ENCODE results near the gene EPB41L4A.
A peak's percentile ranks its signal among the peaks of the same experiment; 100 is the strongest.

EPB41L4A gene

DNA sequence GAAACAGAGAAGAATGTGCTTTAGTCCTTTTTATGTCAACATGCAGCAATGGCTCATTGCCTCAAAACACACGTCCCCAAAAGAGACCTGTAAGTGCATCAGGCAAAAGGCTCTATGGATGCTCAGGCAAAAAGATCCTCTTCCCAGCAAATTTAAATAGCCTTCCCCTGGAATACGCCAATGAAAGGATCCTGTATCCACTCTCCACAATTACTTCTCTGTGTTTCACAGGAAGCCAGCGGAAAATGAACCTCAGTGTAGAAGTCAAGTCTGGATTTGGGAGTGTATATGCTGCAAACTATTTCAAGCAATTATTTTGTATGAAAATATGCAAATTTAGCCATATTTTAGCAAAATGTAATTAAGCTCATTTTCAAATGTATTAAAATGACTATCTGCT lies 217.9 kb downstream of the EPB41L4A start:
- DNase-seq = no peak

DNA sequence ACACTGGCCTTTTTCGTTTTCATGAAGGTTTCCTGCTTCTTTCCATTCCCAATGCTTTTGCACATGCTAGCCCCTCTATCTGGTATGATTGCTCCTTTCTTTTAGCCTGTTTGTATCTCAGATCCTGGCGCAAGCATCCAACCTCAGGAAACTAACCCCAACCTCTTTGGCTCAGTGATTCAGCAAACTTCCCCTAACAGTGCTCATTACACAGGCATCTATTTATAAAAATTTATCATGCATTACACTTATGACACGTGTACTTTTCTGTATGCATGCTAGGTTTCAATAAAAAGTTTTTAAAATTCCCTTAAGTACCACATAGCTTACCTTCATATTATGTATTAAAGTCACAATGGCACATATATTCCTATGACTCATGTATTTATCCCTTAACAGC lies 218.9 kb downstream of the EPB41L4A start:
- no peak for DNase-seq

DNA sequence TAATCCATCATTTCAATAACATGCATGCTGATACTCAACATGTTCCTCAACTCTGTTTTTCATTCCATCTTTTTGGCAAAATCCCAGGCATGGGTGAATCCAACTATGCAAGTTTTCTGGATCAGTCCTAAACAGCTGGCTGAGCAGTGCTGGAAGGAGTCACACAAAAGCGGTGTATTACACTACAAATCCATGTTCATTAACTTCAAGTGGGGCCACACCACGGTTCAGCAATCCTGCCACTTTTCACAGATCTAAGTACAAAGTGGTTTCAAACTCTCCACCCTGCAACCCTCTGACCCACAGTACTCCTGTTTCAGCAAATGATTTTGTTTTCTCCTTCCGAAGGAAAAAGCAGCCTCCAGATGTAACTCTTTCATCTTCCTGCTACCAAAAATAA lies 222.5 kb downstream of the EPB41L4A start:
- no peak for DNase-seq

DNA sequence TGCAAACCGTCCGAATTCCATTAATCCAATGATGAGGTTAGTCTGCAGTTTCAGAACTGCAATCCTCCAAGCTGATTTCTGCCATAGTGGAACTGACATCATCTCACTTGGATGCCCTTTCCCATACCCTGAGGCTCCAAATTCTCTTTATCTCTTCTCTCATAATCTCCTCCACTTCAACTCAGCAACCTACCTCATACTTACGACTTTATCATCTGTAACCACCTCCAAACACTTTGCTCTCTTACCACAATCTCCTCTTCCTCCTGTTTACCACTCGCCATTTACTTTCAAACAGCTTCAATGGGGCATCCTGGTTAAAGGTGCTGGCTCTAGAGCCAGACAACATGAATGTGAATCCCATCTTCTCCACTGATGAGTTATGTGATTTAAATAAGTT lies 223.2 kb downstream of the EPB41L4A start:
- DNase-seq = no peak

DNA sequence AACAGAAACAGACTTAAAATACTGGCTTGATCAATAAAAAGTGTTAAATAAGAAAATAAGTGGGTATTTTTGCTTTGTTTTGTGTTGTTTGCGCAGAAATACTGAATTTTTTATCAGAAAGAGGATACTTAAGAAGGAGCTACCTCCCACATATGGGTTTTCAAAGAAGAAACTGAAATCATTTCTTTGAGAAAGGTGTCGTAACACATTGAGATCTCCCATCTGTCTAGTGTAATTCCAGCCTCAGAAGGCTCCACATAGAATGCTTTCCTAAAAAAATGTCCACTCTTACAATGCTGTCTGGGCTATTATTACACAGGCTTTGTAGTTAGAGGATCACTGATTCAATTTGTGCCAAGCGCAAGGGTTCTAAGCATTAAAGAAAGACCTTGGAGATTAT lies 226.2 kb downstream of the EPB41L4A start:
- DNase-seq = no peak

DNA sequence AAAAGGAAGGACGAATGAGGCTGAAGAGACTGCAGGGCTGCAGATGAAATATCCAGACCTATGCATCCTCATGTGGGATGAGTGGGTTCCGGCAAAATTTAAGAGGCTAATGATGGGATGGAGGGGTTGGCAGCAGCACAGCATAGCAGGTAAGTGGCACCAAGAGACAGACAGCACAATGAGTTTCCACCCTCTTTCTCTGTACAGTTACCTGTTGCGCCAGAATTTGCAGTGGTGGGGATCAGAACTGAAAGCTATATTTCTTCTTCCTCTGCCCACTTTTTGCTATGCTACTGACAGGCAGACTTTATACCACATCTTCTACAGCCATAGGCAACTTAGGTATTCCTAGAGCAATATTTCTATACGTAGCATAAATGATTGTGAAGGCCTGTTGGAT lies 227.0 kb downstream of the EPB41L4A start:
- DNase-seq = no peak

DNA sequence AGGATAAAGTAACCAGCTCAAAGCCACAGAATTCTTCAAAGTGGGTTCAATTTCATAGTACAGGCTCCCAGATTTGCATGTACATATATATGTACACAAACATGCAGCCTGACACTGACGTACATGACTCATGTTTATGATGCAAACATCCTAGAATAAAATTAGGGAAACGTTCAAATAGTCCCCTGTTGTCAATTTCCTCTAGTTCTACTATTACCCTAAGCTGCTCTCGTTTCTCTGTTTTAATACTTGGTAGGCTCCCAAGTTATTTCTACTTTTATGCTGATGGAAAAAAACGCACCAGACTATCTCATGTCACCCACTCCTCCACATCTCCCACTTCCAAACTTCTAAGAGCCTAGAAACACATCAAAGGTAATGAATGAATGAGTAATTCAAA lies 229.7 kb downstream of the EPB41L4A start:
- DNase-seq = no peak

DNA sequence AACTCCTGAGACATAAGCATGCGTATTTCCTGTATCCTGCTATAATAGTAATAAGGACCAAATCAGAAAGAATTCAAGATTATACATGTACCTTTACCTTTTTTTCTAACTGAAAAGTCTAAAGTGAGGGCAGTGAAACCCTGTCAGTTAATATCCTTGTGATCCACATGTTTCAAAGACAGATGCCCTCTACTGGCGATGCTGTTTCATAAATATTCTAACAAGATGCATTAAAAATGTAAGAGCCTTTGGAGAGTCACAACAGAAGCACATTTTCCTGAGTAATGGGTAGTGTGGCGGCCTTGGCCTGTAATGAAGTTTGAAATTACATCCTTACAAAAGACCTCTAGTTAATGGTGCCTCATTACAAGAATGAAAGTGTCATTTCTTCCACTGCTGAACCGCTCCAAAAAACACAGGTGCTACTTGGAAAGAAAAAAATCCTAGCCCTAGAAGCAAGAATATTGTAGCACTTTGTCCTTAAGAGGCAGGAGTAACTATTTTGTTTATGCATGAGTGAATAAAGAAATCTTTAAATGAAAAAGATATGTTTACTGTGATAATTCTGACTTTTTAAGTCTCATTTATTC lies 232.6 kb downstream of the EPB41L4A start:
- DNase-seq = no peak

DNA sequence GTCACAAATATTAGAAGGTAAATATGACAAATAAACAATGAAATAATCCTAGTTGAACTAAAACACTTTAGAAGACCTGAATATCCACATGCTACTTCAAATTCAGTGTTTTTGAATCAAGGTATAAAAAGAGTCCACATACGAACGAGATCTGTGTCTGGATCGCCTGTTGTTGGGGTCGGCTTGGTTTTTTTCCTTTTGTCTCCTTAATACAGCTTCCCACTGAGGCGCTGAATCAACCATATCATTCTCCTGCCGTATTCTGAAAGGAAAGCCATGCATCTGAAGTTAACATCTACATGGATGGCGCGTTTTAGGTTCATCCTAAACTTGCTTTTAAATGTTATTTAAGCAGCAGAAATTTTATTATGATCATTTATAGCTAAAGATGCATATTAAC lies 235.2 kb downstream of the EPB41L4A start:
- no peak for DNase-seq

DNA sequence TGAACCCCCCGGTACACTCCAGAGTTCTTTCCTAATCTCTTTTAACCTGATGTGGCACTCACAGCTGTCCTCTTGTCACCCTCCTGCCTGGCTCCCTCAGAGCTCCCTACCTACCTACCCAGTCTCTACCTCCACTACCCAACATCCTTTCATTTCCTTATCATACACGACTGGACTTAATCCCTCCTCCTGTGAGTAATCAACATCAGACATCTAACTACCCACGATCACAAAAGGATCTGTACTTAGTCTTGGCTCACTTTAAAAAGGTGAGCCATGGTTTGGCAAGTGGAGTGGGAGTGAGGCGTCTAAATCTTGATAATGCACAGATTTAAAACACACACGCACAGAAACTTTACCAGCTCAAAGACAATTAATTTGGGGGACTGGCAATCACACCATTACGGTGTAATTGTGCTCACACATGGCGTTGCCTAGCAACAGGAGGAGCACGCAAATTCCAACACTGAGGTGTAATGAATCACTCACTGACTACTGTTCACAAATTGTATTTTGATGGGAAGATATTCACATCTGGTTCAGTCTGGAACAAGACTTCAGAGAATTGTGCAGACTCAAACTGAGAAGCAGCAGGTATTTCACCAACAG lies 235.9 kb downstream of the EPB41L4A start:
- DNase-seq = no peak

DNA sequence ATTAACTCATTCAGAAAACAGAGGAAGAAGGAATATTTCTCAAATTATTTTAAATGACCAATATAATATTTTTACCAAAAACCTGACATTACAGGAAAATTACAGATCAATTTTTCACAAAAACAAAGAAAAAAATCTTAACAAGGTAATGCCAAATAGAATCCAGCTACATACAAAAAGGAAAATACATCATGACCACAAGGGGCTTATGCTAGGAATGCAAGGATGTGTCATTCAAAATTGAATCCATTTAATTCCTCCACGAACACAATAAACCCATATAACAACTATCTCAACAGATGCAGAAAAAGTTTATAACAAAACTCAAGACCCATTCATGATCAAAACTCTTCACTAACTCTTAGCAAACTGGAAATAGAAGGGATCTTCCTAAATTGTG lies 239.8 kb downstream of the EPB41L4A start:
- DNase-seq = no peak

DNA sequence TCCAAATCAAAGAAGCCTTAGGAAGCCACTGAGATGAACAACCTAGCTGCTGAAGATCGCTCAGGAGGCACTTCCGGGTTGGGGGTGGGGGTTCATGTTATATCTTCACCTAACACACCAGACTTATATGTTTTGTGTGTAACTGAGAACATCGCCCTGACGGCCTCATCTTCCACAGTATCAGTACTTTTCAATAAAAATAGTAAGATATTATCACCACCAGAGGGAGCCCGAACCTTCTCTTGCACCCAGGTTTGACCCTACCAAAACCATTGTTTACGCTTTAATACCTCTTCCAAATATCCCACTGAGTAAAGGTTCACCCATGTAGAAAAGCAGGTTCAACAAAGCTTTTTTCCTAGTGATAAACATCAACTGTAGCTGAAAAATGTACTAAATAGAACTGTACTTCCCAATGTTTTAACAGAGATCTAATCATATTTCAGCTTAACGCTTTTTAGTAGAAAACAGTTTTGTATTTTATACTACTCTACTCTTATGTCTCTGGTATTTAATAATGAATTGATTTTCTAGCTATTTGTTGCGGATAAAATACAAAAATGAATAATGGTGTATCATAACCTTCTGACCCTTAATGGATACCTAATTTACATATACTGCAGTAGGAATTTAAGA lies 244.0 kb downstream of the EPB41L4A start:
- no peak for DNase-seq

DNA sequence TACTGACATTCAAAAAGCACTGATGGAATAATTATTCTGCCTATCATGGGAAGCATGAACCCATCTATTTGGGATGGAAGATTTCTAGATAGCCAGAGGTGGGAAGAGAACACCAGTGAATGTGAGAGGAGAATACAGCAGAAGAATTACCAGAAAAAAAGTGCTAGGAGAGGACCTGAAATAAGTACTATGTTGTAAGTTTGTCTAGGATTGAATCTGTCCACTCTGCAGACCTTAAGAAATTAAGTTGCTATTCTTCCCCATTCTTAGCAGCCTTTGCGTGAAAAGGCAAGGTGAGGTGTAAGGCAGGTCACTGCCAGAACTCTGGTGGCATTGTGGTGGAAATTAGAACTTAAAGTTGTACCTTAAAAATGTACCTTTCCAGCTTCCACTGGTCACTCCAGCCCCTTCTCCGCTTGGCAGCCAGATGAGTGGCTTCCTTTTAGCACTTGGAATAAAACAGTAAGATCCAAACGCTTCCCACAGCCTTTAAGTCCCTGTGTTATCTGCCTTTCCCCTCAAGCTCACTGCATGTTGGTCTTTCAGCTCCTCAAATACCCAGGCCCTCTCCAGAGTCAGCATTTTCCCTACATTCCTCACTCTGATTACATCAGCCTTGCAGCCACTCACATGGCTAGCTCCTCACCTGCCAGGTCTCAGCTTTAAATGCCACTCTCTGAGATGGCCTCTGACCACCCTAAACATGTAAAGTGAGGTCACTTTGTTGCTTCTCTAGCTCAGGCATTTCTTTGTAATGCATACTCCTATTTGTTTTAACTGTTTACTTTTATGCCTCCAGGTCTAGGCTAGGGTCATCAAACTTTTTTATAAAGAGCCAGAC lies 253.0 kb downstream of the EPB41L4A start:
- DNase-seq = no peak

DNA sequence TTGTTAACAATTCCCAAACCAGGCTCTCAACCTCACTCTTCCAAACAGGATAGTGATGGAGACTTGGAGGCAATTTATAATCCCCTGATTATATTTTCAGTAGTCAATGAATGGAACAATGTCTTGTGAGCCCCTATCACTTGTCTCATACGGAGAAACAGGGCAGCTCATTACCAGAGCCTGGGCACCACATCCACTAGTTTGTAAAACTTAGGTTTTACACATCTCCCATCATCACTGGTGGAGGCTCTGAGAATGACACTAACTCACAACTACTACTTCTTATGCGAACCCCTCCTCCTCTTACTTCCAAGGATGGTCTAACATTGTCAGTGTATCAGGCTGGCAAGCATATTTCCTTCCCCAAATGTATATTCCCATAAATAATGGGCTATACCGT lies 253.7 kb downstream of the EPB41L4A start:
- DNase-seq = no peak

DNA sequence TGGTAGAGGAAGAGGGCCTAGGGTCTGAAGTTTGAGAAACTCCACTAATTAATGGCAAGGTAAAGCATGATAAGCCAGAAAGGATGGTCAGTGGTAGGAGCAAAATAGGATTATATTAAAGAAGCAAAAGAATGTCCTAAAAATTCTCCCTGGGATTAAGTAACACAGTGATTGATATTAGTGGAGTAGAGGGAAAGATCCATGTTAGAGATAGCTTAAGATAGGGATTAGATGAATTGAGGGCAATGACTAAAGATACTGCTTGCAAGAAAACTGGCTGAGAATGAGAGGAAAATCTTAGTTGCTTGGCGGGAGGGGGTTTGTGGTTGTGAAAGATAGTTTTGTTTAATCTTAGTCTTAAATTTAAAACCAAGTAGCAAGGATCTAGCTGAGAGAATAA lies 255.6 kb downstream of the EPB41L4A start:
- no peak for DNase-seq

DNA sequence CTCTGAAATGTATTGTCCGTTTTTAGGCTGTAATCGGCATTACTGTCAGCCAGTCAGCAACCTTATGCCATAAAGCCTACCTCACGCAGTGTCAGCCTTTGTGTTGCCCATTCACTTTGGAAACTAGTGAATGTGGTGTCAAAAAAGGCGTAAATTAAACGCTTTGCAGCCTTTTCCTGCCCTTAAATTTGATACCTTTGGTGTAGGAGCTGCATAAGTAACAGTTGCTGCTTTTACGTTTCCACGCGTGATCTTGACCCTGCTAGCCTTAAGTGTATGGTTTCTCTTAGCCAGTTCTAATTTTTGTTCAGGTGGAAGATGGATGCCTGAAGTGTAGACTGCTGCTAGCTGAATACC lies 257.7 kb downstream of the EPB41L4A start:
- no peak for DNase-seq

DNA sequence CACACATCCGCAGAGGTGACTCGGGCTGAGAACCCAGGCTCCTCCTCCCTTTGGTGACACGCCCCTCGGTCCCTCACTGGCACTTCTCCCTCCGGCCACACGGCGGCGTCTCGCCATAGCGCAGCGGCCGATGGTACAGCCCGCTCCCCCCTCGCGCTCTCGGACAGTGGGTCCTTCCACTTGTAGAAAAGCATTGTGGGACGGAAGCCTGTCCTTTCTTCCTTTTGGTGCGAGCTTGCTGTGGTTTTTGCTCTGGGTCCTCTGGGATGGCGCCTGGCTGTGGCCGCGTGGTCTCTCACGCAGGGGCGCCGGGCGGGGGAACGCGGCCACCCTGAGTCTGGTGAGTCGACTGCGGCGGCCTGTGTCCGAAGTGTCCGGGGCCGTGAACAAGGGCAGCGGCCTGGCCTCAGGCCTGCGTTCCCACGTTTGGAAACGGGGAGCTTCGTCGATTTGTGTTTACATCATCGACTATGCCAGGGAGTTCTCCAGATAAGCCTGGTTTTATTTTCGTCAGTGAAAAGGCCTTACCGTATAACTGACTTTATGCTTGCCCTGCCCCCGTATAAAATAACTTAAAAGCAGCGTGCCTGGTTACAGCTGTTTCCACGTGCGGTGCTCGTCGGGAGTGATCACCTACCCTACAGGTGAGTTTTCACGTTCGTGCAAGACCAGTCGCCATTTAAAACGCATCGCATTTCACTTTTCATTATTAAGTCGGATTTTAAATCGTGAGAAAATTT lies 258.3 kb downstream of the EPB41L4A start:
- DNase-seq = peak; percentile 92

DNA sequence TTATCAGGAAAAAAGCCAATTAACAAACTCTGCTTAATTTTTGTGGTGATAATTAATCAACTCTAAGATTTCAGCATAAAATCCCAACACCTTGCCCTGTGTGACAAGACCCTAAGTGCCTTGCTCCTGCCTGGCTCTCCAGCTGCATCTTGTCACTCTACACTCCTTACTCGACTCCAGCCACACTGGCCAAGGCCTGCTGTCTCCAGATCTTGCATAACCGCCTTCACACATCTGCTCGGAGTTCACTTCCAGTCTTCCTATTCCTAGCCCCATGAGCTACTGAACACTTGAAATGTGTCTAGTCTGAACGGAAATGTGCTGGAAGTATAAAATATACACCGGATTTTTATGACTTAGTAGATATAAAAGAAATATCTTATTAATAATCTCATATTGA lies 259.6 kb downstream of the EPB41L4A start:
- DNase-seq = no peak

DNA sequence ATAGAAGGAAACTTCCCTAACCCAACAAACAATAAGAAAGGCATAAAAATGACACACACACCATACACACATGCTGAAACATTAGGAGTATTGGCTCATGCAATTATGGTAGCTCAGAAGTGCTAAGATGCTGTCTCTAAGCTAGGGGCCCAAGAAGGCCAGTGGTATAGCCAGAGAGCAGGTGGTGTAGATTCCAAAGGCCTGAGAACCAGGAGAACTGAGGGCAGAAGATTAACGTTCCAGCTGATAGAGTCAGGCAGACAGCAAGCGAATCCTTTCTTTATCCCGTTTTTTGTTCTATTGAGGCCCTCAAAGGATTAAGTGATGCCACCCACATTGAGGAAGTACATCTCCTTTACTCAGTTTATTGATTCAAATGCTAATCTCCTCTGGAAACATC lies 262.9 kb downstream of the EPB41L4A start:
- no peak for DNase-seq

DNA sequence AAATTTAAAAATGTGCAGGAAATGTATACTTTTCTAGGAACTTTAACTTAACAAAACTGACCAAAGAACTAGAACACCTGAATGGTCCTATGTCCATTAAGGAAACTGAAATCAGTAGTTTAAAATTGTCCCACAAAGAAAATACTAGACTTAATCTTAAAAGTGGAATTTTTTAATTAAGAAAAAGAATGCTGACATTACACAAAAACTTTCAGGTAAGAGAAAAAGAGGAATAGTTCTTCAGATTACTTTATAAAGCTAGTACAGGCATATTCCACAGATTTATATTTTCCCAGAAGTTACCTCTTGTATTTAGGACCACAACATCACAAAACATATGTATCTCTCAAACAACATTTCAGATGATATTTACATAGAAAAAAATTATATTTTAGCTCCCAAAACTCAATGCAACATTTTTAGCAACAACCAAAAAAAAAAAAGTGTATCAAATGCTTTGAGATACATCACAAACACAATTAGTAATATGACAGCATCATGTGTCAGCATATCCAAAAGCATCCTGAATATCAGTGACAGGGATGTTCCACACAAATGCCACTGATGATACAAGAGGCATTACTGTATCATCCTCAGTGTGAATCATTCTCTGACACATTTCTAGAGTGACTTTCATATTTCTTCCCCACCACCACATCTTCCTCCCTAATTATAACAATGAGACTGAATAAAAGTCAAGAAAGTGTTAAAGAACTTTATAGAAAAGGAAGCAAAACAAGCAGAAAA lies 264.0 kb downstream of the EPB41L4A start:
- DNase-seq = no peak

DNA sequence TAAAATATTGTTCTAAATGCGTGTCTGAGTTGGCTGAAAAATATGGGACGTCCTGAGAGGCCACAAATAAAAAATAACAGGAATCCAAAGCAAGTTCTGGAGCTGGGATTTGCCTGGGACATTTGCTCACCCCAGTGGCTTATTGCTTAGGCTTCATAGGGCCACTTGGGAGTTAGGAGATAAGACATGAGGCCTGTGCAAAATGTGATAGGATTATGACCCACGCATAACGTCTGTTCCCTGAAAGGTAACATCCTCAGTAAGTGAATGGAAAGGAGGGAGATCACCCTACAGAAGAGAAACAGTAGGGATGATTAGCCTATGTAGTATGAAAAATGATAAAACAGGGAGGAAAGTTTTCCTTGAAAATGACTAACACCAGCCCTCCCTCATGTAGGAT lies 269.4 kb downstream of the EPB41L4A start:
- no peak for DNase-seq

Measured in stimulated activated CD4-positive, alpha-beta T cell treated with anti-CD3 and anti-CD28 coated beads, Interleukin-4, amount 100 ng/mL, for 1 hour (primary cell).